GM23338 (cell line): ENCODE measurements around the gene MBNL3. TPM values are rescaled to one million over a fixed set of nuclear protein-coding genes. Genes with fewer than 3 reads are reported as not detected.

ENCODE experiments used
- ATAC-seq: fragments of 200-7000 bp; cut with Tn5 transposase; 3 replicates; pipeline ENCODE4 v1.9.1; 2020
- DNase-seq: peaks from one replicate; pipeline ENCODE4 v3.0.0-alpha.2; 2015; ENCODE audit warnings: low spot score
- H2AFZ ChIP-seq: fragments of 200-600 bp; sonication (generic); 2 replicates; pipeline ENCODE4 v1.8.0; 2016; ENCODE audit warnings: antibody characterized with exemption, mild to moderate bottlenecking, moderate library complexity
- H3F3A ChIP-seq: fragments of 200-600 bp; sonication (generic); replicated peaks from 2 replicates; pipeline ENCODE4 v1.8.0; 2017; ENCODE audit warnings: antibody characterized with exemption, mixed run types, low read depth
- H3K27ac ChIP-seq: fragments of 200-600 bp; sonication (generic); 2 replicates; pipeline ENCODE4 v1.6.1; 2016; ENCODE audit warnings: low read depth
- H3K27me3 ChIP-seq: fragments of 200-600 bp; sonication (generic); 2 replicates; pipeline ENCODE4 v1.8.0; 2016; ENCODE audit warnings: mild to moderate bottlenecking, mixed run types, moderate library complexity; ENCODE audit not compliant: insufficient read depth
- H3K36me3 ChIP-seq: fragments of 200-600 bp; sonication (generic); 2 replicates; pipeline ENCODE4 v1.8.0; 2016; ENCODE audit warnings: mild to moderate bottlenecking; ENCODE audit not compliant: insufficient read depth
- H3K4me1 ChIP-seq: fragments of 200-600 bp; sonication (generic); 2 replicates; pipeline ENCODE4 v1.8.0; 2016; ENCODE audit warnings: mild to moderate bottlenecking, moderate library complexity; ENCODE audit not compliant: insufficient read depth
- H3K4me2 ChIP-seq: fragments of 200-600 bp; sonication (generic); 2 replicates; pipeline ENCODE4 v1.7.1; 2017; ENCODE audit warnings: mixed run types
- H3K4me3 ChIP-seq: fragments of 200-600 bp; sonication (generic); 2 replicates; pipeline ENCODE4 v1.6.1; 2016; ENCODE audit warnings: mixed run types
- H3K79me2 ChIP-seq: fragments of 200-600 bp; sonication (generic); replicated peaks from 2 replicates; pipeline ENCODE4 v1.8.0; 2017; ENCODE audit warnings: mild to moderate bottlenecking; ENCODE audit not compliant: insufficient read depth
- H3K9me2 ChIP-seq: fragments of 200-600 bp; sonication (generic); 2 replicates; pipeline ENCODE4 v1.8.0; 2017; ENCODE audit not compliant: insufficient read depth
- H4K20me1 ChIP-seq: fragments of 200-600 bp; sonication (generic); replicated peaks from 2 replicates; pipeline ENCODE4 v1.8.0; 2017; ENCODE audit warnings: mild to moderate bottlenecking; ENCODE audit not compliant: insufficient read depth
- H3K27ac Mint-ChIP-seq: 2 replicates; pipeline ENCODE4 v1.8.0; 2020; ENCODE audit warnings: inconsistent platforms, mild to moderate bottlenecking, moderate library complexity, mixed read lengths
- H3K27me3 Mint-ChIP-seq: 3 replicates; pipeline ENCODE4 v1.8.0; 2022; ENCODE audit warnings: low read depth, mild to moderate bottlenecking, moderate library complexity, mixed read lengths, inconsistent platforms; ENCODE audit not compliant: insufficient read depth, poor library complexity
- H3K36me3 Mint-ChIP-seq: 3 replicates; pipeline ENCODE4 v1.8.0; 2021; ENCODE audit warnings: low read depth, mild to moderate bottlenecking, inconsistent platforms, moderate library complexity, mixed read lengths
- H3K4me1 Mint-ChIP-seq: 3 replicates; pipeline ENCODE4 v1.8.0; 2020; ENCODE audit warnings: mild to moderate bottlenecking, inconsistent platforms, mixed read lengths
- H3K4me3 Mint-ChIP-seq: 3 replicates; pipeline ENCODE4 v1.8.0; 2021; ENCODE audit warnings: moderate library complexity, mild to moderate bottlenecking, inconsistent platforms, mixed read lengths
- H3K9me3 Mint-ChIP-seq: 3 replicates; pipeline ENCODE4 v1.8.0; 2020; ENCODE audit warnings: moderate library complexity, mild to moderate bottlenecking, inconsistent platforms, mixed read lengths
- CREB1 ChIP-seq: fragments of 250-450 bp; sonication (Bioruptor Pico); IDR thresholded peaks from 2 replicates; pipeline ENCODE4 v1.5.0; 2020; ENCODE audit warnings: low read depth, mild to moderate bottlenecking, moderate library complexity
- CTCF ChIP-seq, 2 experiments: fragments of 200-600 bp in 1 of 2; sonication (generic) in 1 of 2; conservative IDR thresholded peaks; 2 replicates each; pipeline versions ENCODE4 v1.5.1 to v1.6.1; 2016 to 2017; ENCODE audit warnings: antibody characterized with exemption in 2 of 2, low read depth in 2 of 2, mild to moderate bottlenecking in 2 of 2, moderate library complexity in 1 of 2
- EZH2 ChIP-seq: fragments of 200-600 bp; sonication (generic); IDR thresholded peaks from one replicate; pipeline ENCODE4 v1.8.0; 2017; ENCODE audit warnings: antibody characterized with exemption, mild to moderate bottlenecking, low read depth; ENCODE audit not compliant: unreplicated experiment
- EZH2phosphoT487 ChIP-seq: fragments of 200-600 bp; sonication (generic); IDR thresholded peaks from one replicate; pipeline ENCODE4 v1.8.1; 2018; ENCODE audit warnings: antibody characterized with exemption; ENCODE audit not compliant: unreplicated experiment
- JUNB ChIP-seq: IDR thresholded peaks from one replicate; pipeline ENCODE4 v1.6.1; 2016; ENCODE audit warnings: antibody characterized with exemption; ENCODE audit not compliant: unreplicated experiment
- NANOG ChIP-seq: IDR thresholded peaks from 2 replicates; pipeline ENCODE4 v1.6.1; 2016; ENCODE audit warnings: antibody characterized with exemption, borderline replicate concordance
- POLR2AphosphoS5 ChIP-seq: IDR thresholded peaks from 2 replicates; pipeline ENCODE4 v1.6.1; 2016; ENCODE audit warnings: antibody characterized with exemption, low read depth
- STAT1 ChIP-seq: IDR thresholded peaks from one replicate; pipeline ENCODE4 v1.6.1; 2016; ENCODE audit warnings: antibody characterized with exemption; ENCODE audit not compliant: unreplicated experiment
- ZNF114 ChIP-seq: fragments of 250-450 bp; sonication (Bioruptor Pico); IDR thresholded peaks from 2 replicates; pipeline ENCODE4 v1.5.0; 2020; ENCODE audit warnings: mild to moderate bottlenecking, moderate library complexity
- ZNF331 ChIP-seq: fragments of 250-450 bp; sonication (Bioruptor Pico); IDR thresholded peaks from 2 replicates; pipeline ENCODE4 v1.5.0; 2020; ENCODE audit warnings: low read depth, mild to moderate bottlenecking, moderate library complexity
- ZNF462 ChIP-seq: fragments of 250-450 bp; sonication (Bioruptor Pico); IDR thresholded peaks from 2 replicates; pipeline ENCODE4 v1.5.0; 2020; ENCODE audit warnings: mild to moderate bottlenecking, moderate library complexity
- polyA plus RNA-seq: library from polyadenylated mRNA; unstranded; fragments of >200 nt; fragmentation: Nextera tagmentation; extraction: Ambion mirVana; gene quantifications from 2 replicates; pipeline ENCODE4 v1.2.1, GENCODE V29; 2016
- total RNA-seq: library from RNA; depleted of rRNA; stranded (reverse); fragments of >200 nt; shearing (Covaris generic); gene quantifications from 2 replicates; pipeline ENCODE4 v1.2.3, GENCODE V29; 2014
- TF ChIP-seq, protein P1 (sequence below): IDR thresholded peaks from 2 replicates; pipeline ENCODE4 v1.6.1; 2016; ENCODE audit warnings: antibody characterized with exemption
- TF ChIP-seq, protein P2 (sequence below): IDR thresholded peaks from one replicate; pipeline ENCODE4 v1.6.1; 2018; ENCODE audit warnings: antibody characterized with exemption; ENCODE audit not compliant: unreplicated experiment

MBNL3 gene
- total and polyA plus RNA-seq, 2 experiments from 2014 or later = 2.3 to 2.4 TPM

DNA sequence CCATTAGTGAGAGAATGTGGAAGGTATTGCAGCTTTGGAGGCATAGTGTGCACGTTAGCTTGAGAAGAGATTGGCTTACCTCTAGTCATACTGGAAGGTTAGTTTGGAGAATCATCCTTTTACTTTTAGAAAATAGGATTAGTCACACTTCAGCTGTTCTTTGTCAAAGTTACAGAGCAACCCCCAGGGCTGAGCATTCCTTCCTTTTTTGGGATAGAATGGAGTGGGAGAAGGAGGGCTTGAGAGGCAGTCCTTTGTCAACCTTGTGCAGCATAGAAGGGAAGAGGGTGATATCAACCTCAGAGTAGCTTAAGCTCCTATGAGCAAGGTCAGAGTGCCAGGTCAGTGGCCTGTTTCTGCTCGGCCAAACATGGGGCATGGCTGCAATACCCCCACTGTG lies 8.6 kb upstream of the MBNL3 start:
- DNase-seq (no peak), ATAC-seq (no peak)
- peaks cover 4% of the 10 kb centered on the region for H3K4me1 Mint-ChIP-seq
- H3K27ac ChIP-seq = no peak overlapping the region
- no peak overlapping the region for H3K4me3 ChIP-seq
- H3K9me3 Mint-ChIP-seq = no peaks in the 10 kb centered on the region
- H3K4me3 Mint-ChIP-seq = no peak overlapping the region
- TF ChIP-seq JUNB (no peak), ZNF114 (no peak), NANOG (no peak), ZNF331 (CRISPR knock-in tag) (no peak), POLR2AphosphoS5 (no peak), EZH2 (no peak), CREB1 (CRISPR knock-in tag) (no peak), ZNF462 (CRISPR knock-in tag) (no peak), EZH2phosphoT487 (no peak), CTCF (conservative IDR thresholded peaks at IDR 0.05; ENCODE audit: low read depth in 2 of 2) (no peak), STAT1 (no peak)
- TF ChIP-seq, protein P1, sequence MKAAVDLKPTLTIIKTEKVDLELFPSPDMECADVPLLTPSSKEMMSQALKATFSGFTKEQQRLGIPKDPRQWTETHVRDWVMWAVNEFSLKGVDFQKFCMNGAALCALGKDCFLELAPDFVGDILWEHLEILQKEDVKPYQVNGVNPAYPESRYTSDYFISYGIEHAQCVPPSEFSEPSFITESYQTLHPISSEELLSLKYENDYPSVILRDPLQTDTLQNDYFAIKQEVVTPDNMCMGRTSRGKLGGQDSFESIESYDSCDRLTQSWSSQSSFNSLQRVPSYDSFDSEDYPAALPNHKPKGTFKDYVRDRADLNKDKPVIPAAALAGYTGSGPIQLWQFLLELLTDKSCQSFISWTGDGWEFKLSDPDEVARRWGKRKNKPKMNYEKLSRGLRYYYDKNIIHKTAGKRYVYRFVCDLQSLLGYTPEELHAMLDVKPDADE = no peak
- TF ChIP-seq, protein P2, sequence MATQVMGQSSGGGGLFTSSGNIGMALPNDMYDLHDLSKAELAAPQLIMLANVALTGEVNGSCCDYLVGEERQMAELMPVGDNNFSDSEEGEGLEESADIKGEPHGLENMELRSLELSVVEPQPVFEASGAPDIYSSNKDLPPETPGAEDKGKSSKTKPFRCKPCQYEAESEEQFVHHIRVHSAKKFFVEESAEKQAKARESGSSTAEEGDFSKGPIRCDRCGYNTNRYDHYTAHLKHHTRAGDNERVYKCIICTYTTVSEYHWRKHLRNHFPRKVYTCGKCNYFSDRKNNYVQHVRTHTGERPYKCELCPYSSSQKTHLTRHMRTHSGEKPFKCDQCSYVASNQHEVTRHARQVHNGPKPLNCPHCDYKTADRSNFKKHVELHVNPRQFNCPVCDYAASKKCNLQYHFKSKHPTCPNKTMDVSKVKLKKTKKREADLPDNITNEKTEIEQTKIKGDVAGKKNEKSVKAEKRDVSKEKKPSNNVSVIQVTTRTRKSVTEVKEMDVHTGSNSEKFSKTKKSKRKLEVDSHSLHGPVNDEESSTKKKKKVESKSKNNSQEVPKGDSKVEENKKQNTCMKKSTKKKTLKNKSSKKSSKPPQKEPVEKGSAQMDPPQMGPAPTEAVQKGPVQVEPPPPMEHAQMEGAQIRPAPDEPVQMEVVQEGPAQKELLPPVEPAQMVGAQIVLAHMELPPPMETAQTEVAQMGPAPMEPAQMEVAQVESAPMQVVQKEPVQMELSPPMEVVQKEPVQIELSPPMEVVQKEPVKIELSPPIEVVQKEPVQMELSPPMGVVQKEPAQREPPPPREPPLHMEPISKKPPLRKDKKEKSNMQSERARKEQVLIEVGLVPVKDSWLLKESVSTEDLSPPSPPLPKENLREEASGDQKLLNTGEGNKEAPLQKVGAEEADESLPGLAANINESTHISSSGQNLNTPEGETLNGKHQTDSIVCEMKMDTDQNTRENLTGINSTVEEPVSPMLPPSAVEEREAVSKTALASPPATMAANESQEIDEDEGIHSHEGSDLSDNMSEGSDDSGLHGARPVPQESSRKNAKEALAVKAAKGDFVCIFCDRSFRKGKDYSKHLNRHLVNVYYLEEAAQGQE = no peak
- no peaks in the 10 kb centered on the region for H3K9me2 ChIP-seq
- peaks cover 3% of the 10 kb centered on the region for H3K27me3 Mint-ChIP-seq
- no peaks in the 10 kb centered on the region for H3F3A ChIP-seq
- no peaks in the 10 kb centered on the region for H4K20me1 ChIP-seq
- H3K27me3 ChIP-seq = no peaks in the 10 kb centered on the region
- no peaks in the 10 kb centered on the region for H3K36me3 ChIP-seq
- no peaks in the 10 kb centered on the region for H3K79me2 ChIP-seq
- H2AFZ ChIP-seq = no peak overlapping the region
- no peaks in the 10 kb centered on the region for H3K36me3 Mint-ChIP-seq
- H3K4me2 ChIP-seq = no peak overlapping the region
- H3K4me1 ChIP-seq = no peaks in the 10 kb centered on the region
- no peak overlapping the region for H3K27ac Mint-ChIP-seq
